Dedifferentiated amniotic fluid mesenchymal stem cell (primary cell): Measurements from ENCODE around the gene ATP5F1D.
"Not testable (repeated sequence)": the region's sequence is repeated elsewhere in the genome, so short reads cannot be mapped to it uniquely, and the experiment has no call there.

Experiments used
- DNase-seq: peaks from one replicate; pipeline ENCODE4 v3.0.0-alpha.2; 2016; ENCODE audit errors: extremely low spot score

ATP5F1D gene

GRCh38 chr19:1241417-1242095, at the start of gene ATP5F1D:
TSS of gene ATP5F1D (plus strand) at chr19:1241751. CDS start at chr19:1241851, 100 bp downstream.
- peak; percentile 85 for DNase-seq

GRCh38 chr19:1199531-1199930, 42.0 kb upstream of the ATP5F1D start:
- DNase-seq, result no peak

GRCh38 chr19:1200614-1201013, 40.9 kb upstream of the ATP5F1D start:
- DNase-seq, result not testable (repeated sequence)

GRCh38 chr19:1205114-1206099, 36.1 kb upstream of the ATP5F1D start, which contains the start of gene STK11:
TSS of gene STK11 (plus strand) at chr19:1205778. CDS start at chr19:1206914, 1,136 bp downstream.
- peak; percentile 97 for DNase-seq

GRCh38 chr19:1206150-1206863, 35.2 kb upstream of the ATP5F1D start:
- DNase-seq, result no peak

- DNase-seq, result no peak
These were observed 34.6 kb upstream of the ATP5F1D start for GRCh38 chr19:1206864-1207450.

- DNase-seq, result not testable (repeated sequence)
These were observed 32.7 kb upstream of the ATP5F1D start for GRCh38 chr19:1208830-1209229.

GRCh38 chr19:1210227-1210538, 31.4 kb upstream of the ATP5F1D start:
- no peak for DNase-seq

- DNase-seq, result no peak
These were observed 29.9 kb upstream of the ATP5F1D start for GRCh38 chr19:1211494-1212234.

- DNase-seq, result no peak
These were observed 27.9 kb upstream of the ATP5F1D start for GRCh38 chr19:1213391-1214286.

- no peak for DNase-seq
These were observed 27.2 kb upstream of the ATP5F1D start for GRCh38 chr19:1214299-1214861.

- no peak for DNase-seq
These were observed 26.5 kb upstream of the ATP5F1D start for GRCh38 chr19:1214862-1215731.

GRCh38 chr19:1216756-1217155, 24.8 kb upstream of the ATP5F1D start:
- no peak for DNase-seq

- no peak for DNase-seq
These were observed 24.2 kb upstream of the ATP5F1D start for GRCh38 chr19:1217366-1217765.

GRCh38 chr19:1218751-1219567, 22.6 kb upstream of the ATP5F1D start:
- no peak for DNase-seq

GRCh38 chr19:1219786-1220476, 21.6 kb upstream of the ATP5F1D start:
- no peak for DNase-seq

GRCh38 chr19:1220477-1220930, 21.0 kb upstream of the ATP5F1D start:
- DNase-seq, result no peak
